Measurements from ENCODE around the gene IL11RA.

IL11RA gene

DNA sequence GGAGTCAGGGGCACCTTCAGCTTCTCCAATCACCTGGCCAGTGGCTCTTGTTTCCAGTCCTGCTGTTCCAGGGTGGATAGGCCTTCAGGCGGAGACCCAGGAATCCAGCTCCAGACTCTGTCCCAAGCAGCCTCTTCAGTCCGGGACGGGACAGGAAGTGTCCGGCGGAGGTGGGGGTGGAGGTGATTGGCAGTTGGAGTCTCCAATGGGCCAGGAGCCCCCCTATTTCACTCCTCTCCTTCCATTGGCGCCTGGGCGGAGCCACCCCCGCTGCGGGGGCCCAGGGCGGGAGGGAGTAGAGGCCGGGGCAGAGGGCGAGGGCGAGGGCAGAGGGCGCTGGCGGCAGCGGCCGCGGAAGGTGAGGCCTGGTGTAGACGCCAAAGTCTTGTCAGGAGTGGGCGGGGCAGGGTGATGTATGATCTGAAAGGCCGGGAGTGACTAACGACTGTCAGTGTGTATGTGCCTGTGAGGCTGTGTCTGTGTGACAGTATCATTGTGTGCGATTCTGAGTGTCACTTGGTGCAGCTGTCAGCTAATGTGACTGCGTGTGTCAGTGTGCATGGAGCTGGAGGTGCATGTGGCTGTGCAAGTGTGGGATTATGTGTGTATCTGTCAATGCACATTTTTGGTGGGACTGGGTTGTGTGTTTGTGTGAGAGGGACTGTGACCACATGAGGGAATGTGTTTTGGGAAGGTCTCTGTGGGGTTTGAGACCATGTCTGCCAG is at the start of gene IL11RA:
IL11RA (plus strand) TSS at position 310 of the 726 bp plus-strand sequence. CDS start 3,033 bp downstream, outside the sequence.
- DNase-seq = no peak

GRCh38 chr9:34603610-34604231 is 48.3 kb upstream of the IL11RA start:
- peak; percentile 20 to 84 for DNase-seq

DNA sequence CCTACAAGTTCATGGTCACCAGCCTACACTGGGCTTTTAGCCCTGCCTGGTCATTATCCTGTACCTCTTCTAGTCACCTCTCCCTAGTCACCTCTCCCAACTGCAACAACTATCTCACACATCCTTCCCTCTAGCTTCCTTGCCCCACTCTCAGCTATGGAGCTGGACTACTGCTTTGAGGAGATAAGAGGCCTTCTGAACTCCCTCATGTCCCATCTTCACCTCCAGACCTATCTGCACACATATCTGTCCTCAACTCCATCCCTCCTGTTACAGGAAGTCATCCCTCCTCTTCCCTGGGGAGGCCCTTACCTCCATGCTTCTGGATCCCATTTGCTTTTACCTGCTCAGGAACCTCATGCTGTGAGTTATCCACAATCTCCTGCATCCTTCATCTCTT is 45.8 kb upstream of the IL11RA start:
- no peak for DNase-seq

GRCh38 chr9:34606905-34607304 is 45.1 kb upstream of the IL11RA start:
- no peak for DNase-seq

DNA sequence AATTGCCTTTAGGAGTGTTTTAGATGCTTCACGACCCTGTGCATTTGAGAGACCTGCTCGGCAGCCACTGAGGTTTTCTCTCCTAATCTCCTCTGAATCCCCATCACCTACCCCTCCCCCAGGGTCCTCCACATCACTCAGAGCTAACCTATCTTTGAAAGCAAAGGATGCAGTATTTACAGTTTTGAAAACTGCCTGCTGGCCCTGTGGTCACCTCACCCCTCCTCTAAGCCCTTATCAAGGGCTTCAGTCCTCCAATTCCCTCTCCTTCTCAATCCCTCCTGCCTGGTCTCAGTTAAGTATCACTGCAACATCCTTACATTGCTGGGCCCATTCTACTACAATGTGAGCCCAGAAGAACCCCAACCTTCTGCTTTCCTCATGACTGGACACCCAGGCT is 44.7 kb upstream of the IL11RA start:
- no peak for DNase-seq

DNA sequence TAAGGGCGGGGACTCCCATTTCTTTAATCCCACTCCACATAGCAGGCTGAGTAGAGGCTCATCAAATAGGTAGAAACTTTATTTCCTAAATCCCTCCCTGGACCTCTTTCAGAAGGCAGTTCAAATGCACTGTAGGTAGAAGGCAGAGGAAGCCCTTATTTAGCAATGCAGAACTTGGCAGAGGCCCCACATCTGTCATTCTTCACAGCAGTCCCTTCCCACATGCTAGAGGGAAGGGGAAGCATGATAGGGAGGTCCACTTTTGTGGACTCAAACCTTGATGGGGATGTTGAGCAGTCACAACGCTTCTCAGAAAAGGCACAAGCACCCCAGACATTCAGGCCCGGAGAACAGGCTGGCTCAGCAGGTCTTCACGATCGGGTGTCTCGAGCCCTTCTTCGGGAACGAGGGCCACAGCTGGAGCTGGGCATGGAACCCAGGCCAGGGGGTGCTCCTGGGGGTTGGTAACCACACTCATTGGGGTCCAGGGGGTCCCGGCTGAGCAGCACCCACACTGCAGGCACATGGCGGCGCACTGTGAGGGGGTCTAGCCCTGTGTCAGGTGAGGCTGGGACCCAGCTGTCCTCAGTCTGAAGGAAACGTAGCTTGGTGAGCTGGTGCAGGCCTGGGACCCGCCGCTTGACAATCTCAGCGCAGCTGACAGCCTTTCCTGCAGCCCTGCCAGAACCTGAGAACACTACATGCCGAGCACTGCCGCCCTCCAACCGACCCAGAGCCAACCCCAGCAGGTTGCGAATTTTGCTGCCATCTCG is 41.4 kb upstream of the IL11RA start:
- DNase-seq = peak in 1 of 2 experiments; percentile 11

- DNase-seq = peak in 1 of 2 experiments; percentile 33
Measured at GRCh38 chr9:34611251-34611810, 40.7 kb upstream of the IL11RA start.

DNA sequence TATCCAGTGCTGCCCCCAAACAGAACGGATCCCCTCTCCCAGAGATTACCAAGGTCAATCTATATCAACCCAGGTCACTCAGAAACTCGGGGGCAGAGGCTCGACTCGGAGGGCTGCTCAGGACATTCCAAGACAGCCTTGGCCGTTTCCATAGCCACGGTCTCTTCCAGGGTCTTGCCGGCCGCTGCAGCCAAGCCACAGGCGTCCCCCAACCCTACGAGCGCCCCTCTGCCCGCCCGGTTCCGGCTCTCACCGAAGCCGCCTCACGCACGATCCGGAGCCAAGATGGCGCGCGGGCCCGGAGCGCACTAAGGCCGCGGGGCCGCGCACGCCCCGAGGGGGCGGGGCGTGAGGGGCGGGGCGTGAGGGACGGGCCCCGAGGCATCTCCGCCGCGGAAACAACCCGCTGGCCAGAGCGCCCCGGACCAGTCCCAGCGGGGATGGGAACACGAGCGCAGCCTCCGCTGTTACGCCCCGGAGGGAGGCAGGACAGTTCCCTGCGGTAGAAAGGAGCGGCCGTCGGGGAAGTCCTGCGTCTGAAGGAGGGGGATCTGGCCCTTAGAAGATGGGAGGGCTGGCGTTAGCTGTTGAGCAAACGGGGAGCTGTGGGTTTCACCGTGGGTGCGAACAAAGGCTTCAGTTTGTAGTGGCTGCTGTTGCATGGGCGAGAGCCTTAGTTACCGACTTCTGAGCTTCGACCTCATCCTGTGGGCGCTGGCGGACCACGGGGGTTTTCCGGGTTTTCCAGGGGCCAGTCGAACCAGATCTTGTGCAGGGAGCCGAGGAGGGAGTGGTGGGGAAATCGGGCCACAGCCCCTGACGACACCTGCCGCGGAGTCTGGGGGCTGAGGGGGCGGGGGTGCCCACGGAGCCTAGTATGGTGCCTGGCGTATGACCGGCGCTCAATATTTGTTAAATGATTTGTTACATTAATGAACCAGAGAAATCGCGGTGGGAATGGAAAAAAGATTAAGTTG is 39.9 kb upstream of the IL11RA start, which contains the start of gene RPP25L:
RPP25L (minus strand) TSS at position 287 of the 977 bp plus-strand sequence. CDS start 801 bp downstream, outside the sequence.
- peak; percentile 49 to 68 for DNase-seq

DNA sequence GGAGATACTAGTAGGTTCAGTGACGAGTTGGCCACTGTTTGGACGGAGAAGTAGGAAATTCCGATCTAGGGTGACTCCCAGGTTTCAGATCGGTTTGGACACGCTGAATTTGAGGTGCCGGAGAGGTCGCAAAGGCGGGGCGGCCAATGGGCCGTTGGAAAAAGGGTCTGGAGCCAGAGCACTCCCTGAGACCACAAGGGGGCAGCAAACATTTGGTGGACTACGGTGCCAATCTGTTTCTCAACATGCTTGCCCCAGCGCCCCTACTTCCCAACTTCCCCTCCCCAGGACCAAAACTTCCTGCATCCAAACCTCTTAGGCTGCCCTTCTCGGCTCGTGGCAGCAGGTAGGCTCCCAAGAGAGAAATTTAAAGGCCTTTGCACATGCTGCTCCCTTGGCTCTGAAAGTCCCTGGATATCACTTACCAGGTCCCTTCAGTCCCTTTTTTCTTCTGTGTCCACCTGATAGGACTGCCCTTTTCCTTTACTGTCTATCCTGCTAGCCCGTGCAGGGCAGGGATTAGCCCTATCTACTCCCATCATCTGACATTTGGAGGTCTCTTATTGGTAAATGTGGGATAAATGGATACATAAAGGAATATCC is 39.1 kb upstream of the IL11RA start:
- DNase-seq = peak; percentile 46 to 78

- DNase-seq = no peak
Measured at GRCh38 chr9:34615132-34615531, 36.9 kb upstream of the IL11RA start.

DNA sequence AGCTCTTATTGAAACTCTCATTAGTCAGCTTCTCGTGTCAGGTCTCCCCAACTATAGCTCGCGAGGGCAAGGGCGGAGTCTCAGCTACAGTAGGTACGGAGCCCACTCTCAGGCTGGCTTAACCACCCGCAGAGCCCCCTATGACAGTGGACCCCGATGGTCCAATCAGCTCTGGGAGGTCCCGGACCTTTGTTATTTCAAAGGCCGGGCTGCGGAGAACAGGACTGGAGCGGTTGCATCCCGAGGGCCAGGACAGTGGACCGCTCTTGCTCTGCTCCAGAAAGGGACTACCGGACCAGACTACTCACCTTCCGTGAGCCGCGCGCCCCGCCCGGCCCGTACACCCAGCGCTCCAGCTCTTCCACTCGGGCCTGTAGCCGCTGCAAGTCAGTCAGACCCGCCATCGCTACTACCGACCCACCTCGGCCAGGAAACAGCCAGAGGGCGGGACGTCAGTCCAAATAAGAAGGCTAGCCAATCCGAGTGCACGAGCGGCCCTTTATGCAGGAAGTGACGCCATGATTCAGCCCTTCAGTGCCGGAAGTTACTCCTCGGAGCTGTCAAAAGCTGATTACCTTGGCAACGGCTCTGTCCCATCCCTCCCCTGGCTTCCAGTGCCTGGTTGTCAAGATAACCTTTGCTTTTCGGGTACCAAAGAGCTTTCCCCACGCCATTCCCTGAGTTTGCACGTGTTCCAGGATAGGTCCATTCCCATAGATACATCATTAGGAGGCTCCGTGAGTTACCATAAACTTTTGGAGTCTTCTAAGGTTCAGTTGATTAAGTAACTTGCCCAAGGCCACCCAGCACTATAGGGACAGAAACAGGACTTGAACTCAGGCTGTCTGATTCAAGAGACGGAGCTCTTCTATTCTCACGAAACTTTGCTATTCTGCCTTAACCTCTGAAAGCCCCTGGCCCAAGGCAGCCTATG is 31.7 kb upstream of the IL11RA start, which contains the start of gene DCTN3:
DCTN3 (minus strand) TSS at position 435 of the 934 bp plus-strand sequence; CDS start at position 404, 31 bp downstream.
- DNase-seq = peak; percentile 84 to 95

GRCh38 chr9:34623374-34624235 is 28.4 kb upstream of the IL11RA start:
- no peak for DNase-seq

DNA sequence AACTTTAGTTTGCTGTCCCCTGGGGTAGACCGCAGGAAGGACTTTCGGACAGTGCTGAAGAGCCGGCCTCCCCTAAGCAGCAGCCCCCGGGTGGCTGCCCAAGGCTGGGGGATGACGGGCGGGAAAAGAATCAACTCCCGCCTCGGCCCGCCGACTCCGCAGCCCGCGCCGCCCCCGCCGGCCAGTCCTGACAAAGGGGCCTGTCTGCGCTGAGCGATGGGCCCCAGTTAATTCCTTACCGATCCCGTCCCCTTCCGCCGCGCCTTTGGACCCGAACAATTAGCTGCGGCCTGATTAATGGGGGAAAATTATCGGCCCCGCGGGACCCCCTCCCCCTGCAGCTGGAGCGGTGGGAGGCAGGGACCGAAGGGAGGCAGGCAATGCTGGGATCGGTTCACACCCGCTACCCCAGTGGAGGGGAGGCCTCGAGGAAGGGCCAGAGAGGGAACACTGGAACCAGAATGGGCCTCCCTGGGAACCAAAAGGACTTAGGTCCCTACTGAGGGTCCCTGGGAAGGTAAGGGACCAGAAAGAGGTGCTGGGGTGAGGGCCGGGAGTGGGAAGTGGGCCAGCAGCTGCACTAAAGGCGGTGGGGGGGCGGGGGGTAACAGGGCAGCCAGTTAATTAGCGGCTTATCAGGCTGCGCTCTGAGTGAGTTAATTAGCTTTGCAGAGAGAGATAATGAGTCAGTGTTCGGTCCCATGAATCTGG is 27.4 kb upstream of the IL11RA start:
- DNase-seq = no peak

- no peak for DNase-seq
Measured at GRCh38 chr9:34625186-34625486, 26.8 kb upstream of the IL11RA start.

DNA sequence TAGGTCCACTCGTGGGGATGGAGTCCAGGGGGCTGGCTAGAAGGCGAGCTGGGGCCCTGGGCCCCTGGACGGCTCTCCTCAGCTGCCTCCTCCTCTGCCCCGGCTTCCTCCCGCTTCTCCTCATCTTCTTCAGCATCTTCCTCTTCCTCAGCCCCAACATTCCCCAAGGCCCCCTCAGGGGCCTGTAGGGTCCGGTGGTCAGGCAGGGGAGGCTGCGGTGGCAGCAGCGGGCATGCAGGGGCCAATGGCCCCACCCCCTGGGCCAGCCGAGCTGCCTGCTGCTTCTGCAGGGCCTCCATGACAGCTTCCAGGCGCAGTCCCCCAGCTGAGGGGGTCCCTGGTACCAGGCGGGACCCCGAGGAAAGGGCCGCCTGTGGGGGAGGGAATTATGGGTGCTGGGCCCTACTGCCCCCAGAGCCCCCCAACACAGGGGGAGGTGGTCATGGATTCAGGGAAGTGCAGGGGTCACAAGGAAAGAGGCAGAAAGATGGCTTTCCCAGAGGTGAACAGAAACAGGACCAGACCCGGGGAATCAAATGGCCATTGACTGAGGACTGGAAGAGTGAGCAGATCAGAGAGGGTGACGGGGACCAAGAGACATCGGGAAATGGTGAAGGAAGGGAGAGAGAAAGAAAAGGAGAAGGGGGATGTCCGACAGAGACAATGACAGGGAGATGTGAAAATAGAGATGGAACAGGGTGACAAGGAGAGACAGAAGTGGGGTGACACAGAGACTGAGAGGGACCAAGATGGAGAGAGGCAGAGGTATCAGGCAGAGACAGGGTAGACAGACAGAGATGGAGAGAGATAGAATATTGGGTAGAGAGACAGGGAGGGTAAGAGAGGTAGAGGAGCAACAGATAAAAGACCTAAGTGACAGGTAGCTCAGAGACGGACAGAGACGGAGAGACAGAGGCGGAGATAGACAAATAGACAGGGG is 24.0 kb upstream of the IL11RA start:
- no peak for DNase-seq

DNA sequence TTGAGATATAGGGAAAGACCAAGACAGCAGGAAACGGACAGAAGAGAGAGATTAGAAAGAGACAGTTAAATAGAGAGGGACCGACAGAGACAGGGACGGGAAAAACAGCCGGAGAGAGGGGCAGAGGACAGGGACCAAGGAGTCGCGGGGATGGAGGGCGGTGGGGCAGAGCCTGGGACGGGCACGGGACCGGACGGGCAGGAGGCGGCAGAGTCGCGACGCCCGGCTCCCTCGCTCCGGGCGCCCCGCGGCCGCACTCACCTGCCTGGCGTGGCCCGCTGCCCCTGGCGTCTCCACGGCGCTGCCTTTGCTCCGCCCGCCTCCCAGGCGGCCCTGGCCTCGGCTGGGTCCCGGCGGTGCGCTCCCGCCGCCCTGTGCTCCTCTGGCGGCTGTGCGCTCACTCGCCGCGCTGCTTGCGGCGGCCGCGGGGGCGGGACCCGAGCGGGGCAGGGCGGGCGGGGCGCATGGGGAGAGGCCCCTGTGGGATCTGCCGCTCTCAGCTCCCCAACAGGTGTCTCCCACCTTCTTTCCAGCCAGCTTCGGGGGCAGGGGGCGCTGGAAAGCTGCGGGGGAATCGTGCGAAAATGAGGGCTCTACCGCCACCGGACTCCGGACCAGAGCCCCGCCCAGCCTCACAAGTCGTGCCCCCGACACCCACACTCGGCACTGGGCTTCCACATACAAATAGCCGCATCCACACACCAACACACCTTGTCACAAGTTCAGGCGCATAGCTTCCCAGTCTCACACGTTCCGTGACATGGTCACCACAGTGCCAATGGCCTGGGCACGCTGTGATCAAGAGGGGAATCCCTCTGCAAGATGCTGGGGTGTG is 23.1 kb upstream of the IL11RA start, which contains the start of gene ARID3C:
ARID3C (minus strand) TSS at position 411 of the 835 bp plus-strand sequence. CDS start 1,052 bp downstream, outside the sequence.
- peak in 1 of 2 experiments; percentile 25 for DNase-seq

- DNase-seq = no peak
Measured at GRCh38 chr9:34629491-34629808, 22.5 kb upstream of the IL11RA start.

Measured in NCI-H524 (cell line).